OCI-LY1 (cell line): ENCODE data around the gene FNDC11.
A peak's percentile ranks its signal among the peaks of the same experiment; 100 is the strongest.

ENCODE experiments used
- H2AFZ ChIP-seq: fragments of 200-600 bp; sonication (generic), shearing (Covaris generic); 2 replicates; pipeline ENCODE4 v1.6.0; 2014; ENCODE audit warnings: antibody characterized with exemption, mild to moderate bottlenecking, low read length
- H3F3A ChIP-seq: fragments of 200-600 bp; sonication (generic), shearing (Covaris generic); 2 replicates; pipeline ENCODE4 v1.6.0; 2014; ENCODE audit warnings: mild to moderate bottlenecking, antibody characterized with exemption, low read length, moderate library complexity; ENCODE audit not compliant: insufficient read depth
- H3K27ac ChIP-seq: fragments of 200-600 bp; sonication (generic); 2 replicates; pipeline ENCODE4 v1.5.1; 2014; ENCODE audit warnings: low read length, mixed run types, mild to moderate bottlenecking, low read depth; ENCODE audit not compliant: poor library complexity, severe bottlenecking
- H3K27me3 ChIP-seq: fragments of 200-600 bp; sonication (generic); 2 replicates; pipeline ENCODE4 v1.6.0; 2014; ENCODE audit warnings: antibody characterized with exemption, mild to moderate bottlenecking, low read length, moderate library complexity; ENCODE audit not compliant: insufficient read depth
- H3K36me3 ChIP-seq: fragments of 200-600 bp; sonication (generic); 2 replicates; pipeline ENCODE4 v1.6.1; 2014; ENCODE audit warnings: mild to moderate bottlenecking, antibody characterized with exemption, low read length, moderate library complexity, mixed read lengths; ENCODE audit not compliant: insufficient read depth
- H3K4me1 ChIP-seq: fragments of 200-600 bp; sonication (generic); 2 replicates; pipeline ENCODE4 v1.5.1; 2014; ENCODE audit warnings: mild to moderate bottlenecking, low read length, moderate library complexity; ENCODE audit not compliant: insufficient read depth, severe bottlenecking
- H3K4me2 ChIP-seq: fragments of 200-600 bp; sonication (generic), shearing (Covaris generic); 2 replicates; pipeline ENCODE4 v1.6.1; 2014; ENCODE audit warnings: low read length
- H3K4me3 ChIP-seq: fragments of 200-600 bp; sonication (generic); 2 replicates; pipeline ENCODE4 v1.5.1; 2014; ENCODE audit warnings: low read length, low read depth, mild to moderate bottlenecking, mixed read lengths; ENCODE audit not compliant: poor library complexity, severe bottlenecking
- H3K79me2 ChIP-seq: fragments of 200-600 bp; shearing (Covaris generic); 2 replicates; pipeline ENCODE4 v1.6.1; 2016; ENCODE audit warnings: mixed run types, low read length, mixed read lengths; ENCODE audit not compliant: insufficient read depth
- H3K9ac ChIP-seq: fragments of 200-600 bp; sonication (generic), shearing (Covaris generic); 2 replicates; pipeline ENCODE4 v1.6.1; 2014; ENCODE audit warnings: mild to moderate bottlenecking, low read length, mixed read lengths
- H3K9me2 ChIP-seq: fragments of 200-600 bp; sonication (generic), shearing (Covaris generic); 2 replicates; pipeline ENCODE4 v1.6.1; 2014; ENCODE audit warnings: low read depth, mild to moderate bottlenecking, low read length, mixed read lengths
- H3K9me3 ChIP-seq: fragments of 200-600 bp; shearing (Covaris generic); 2 replicates; pipeline ENCODE4 v1.6.1; 2014; ENCODE audit warnings: low read length, mixed read lengths
- H4K20me1 ChIP-seq: fragments of 200-600 bp; sonication (generic), shearing (Covaris generic); 2 replicates; pipeline ENCODE4 v1.6.0; 2016; ENCODE audit warnings: mild to moderate bottlenecking, low read length; ENCODE audit not compliant: insufficient read depth
- EZH2 ChIP-seq: fragments of 200-600 bp; sonication (generic), shearing (Covaris generic); IDR thresholded peaks from 2 replicates; pipeline ENCODE4 v1.8.0; 2017; ENCODE audit warnings: borderline replicate concordance, mixed run types, mild to moderate bottlenecking, antibody characterized with exemption, low read length, moderate library complexity, mixed read lengths
- TF ChIP-seq, protein P1 (sequence below): fragments of 200-600 bp; sonication (generic), shearing (Covaris generic); IDR thresholded peaks from 2 replicates; pipeline ENCODE4 v1.5.1; 2017; ENCODE audit warnings: mild to moderate bottlenecking, antibody characterized with exemption, low read length, moderate library complexity, mixed read lengths

Gene FNDC11

GRCh38 chr20:63574829-63575743 lies 21.1 kb downstream of the FNDC11 start:
- Histone ChIP-seq H3K9ac (no peak overlapping the region), H3K79me2 (no peaks in the 10 kb centered on the region), H3K36me3 (no peaks in the 10 kb centered on the region), H2AFZ (no peak overlapping the region), H3K9me2 (no peaks in the 10 kb centered on the region), H3K27me3 (peaks cover 8% of the 10 kb centered on the region), H3K27ac (no peak overlapping the region), H3K4me1 (peaks cover 11% of the 10 kb centered on the region), H3K4me3 (no peak overlapping the region), H3K9me3 (no peaks in the 10 kb centered on the region), H4K20me1 (no peaks in the 10 kb centered on the region), H3F3A (no peaks in the 10 kb centered on the region), H3K4me2 (0 out of 2 replicates have a peak overlapping the region, but pooled peaks have one; percentile 82)
- TF ChIP-seq EZH2, result no peak
- TF ChIP-seq, protein P1, sequence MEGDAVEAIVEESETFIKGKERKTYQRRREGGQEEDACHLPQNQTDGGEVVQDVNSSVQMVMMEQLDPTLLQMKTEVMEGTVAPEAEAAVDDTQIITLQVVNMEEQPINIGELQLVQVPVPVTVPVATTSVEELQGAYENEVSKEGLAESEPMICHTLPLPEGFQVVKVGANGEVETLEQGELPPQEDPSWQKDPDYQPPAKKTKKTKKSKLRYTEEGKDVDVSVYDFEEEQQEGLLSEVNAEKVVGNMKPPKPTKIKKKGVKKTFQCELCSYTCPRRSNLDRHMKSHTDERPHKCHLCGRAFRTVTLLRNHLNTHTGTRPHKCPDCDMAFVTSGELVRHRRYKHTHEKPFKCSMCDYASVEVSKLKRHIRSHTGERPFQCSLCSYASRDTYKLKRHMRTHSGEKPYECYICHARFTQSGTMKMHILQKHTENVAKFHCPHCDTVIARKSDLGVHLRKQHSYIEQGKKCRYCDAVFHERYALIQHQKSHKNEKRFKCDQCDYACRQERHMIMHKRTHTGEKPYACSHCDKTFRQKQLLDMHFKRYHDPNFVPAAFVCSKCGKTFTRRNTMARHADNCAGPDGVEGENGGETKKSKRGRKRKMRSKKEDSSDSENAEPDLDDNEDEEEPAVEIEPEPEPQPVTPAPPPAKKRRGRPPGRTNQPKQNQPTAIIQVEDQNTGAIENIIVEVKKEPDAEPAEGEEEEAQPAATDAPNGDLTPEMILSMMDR, result no peak

GRCh38 chr20:63576311-63576710 lies 22.4 kb downstream of the FNDC11 start:
- Histone ChIP-seq H3K4me2 (no peak overlapping the region), H3K9ac (no peak overlapping the region), H3K79me2 (no peaks in the 10 kb centered on the region), H3K27me3 (peaks cover 10% of the 10 kb centered on the region), H2AFZ (no peak overlapping the region), H3K4me1 (peaks cover 11% of the 10 kb centered on the region), H3K36me3 (no peaks in the 10 kb centered on the region), H3F3A (no peaks in the 10 kb centered on the region), H3K9me2 (no peaks in the 10 kb centered on the region), H3K9me3 (no peaks in the 10 kb centered on the region), H3K4me3 (no peak overlapping the region), H4K20me1 (no peaks in the 10 kb centered on the region), H3K27ac (no peak overlapping the region)
- TF ChIP-seq, protein P1, result no peak
- TF ChIP-seq EZH2, result no peak

GRCh38 chr20:63577317-63577894 lies 23.4 kb downstream of the FNDC11 start:
- H3F3A ChIP-seq, result no peaks in the 10 kb centered on the region
- H3K9me3 ChIP-seq, result no peaks in the 10 kb centered on the region
- no peaks in the 10 kb centered on the region for H3K36me3 ChIP-seq
- no peak overlapping the region for H3K9ac ChIP-seq
- no peaks in the 10 kb centered on the region for H4K20me1 ChIP-seq
- H3K4me3 ChIP-seq, result no peak overlapping the region
- no peak for TF ChIP-seq EZH2
- TF ChIP-seq, protein P1, result no peak
- no peak overlapping the region for H2AFZ ChIP-seq
- H3K4me1 ChIP-seq, result peaks cover 11% of the 10 kb centered on the region
- H3K27ac ChIP-seq, result no peak overlapping the region
- no peak overlapping the region for H3K4me2 ChIP-seq
- no peaks in the 10 kb centered on the region for H3K9me2 ChIP-seq
- peaks cover 10% of the 10 kb centered on the region for H3K27me3 ChIP-seq
- H3K79me2 ChIP-seq, result no peaks in the 10 kb centered on the region
